Heart left ventricle (tissue), 16 donors: ENCODE data around the gene NPFFR1. TPM values are rescaled to one million over a fixed set of nuclear protein-coding genes. Genes with fewer than 3 reads are reported as not detected.
"Not testable (repeated sequence)": the region's sequence is repeated elsewhere in the genome, so short reads cannot be mapped to it uniquely, and the experiment has no call there.

Experiments used
- ATAC-seq, 4 donors: fragments of 200-7000 bp; cut with Tn5 transposase; one replicate each; pipeline ENCODE4 v1.9.1; 2020 to 2022; ENCODE audit warnings: moderate library complexity in 4 of 4, mild to moderate bottlenecking in 3 of 4, moderate number of reproducible peaks in 1 of 4
- DNase-seq, 5 donors: peaks; one replicate each; pipeline ENCODE4 v3.0.0-alpha.2; 2020
- H3K27ac ChIP-seq, 12 donors: fragments of 200-600 bp; sonication (generic) in 4 of 12; one replicate each; pipeline versions ENCODE4 v1.5.0 to v1.8.0; 2016 to 2022; ENCODE audit warnings: mild to moderate bottlenecking in 2 of 12
- H3K27me3 ChIP-seq, 9 donors: fragments of 200-600 bp; sonication (generic) in 2 of 9; one replicate each; pipeline versions ENCODE4 v1.5.1 to v1.8.0; 2016 to 2022; ENCODE audit warnings: mild to moderate bottlenecking in 3 of 9
- H3K36me3 ChIP-seq, 9 donors: fragments of 200-600 bp; sonication (generic) in 2 of 9; one replicate each; pipeline versions ENCODE4 v1.5.0 to v1.8.0; 2018 to 2022; ENCODE audit warnings: mild to moderate bottlenecking in 2 of 9
- H3K4me1 ChIP-seq, 12 donors: fragments of 200-600 bp; sonication (generic) in 4 of 12; one replicate each; pipeline versions ENCODE4 v1.5.0 to v1.8.0; 2016 to 2022; ENCODE audit warnings: mild to moderate bottlenecking in 3 of 12
- H3K4me3 ChIP-seq, 12 donors: fragments of 200-600 bp; sonication (generic) in 4 of 12; one replicate each; pipeline versions ENCODE4 v1.5.0 to v1.8.0; 2017 to 2022; ENCODE audit warnings: mild to moderate bottlenecking in 9 of 12, moderate library complexity in 4 of 12
- H3K9me3 ChIP-seq, 12 donors: fragments of 200-600 bp; sonication (generic) in 4 of 12; one replicate each; pipeline versions ENCODE4 v1.5.0 to v1.8.0; 2016 to 2022; ENCODE audit warnings: mild to moderate bottlenecking in 1 of 12
- POLR2A ChIP-seq, 2 donors: fragments of 450-650 bp; IDR thresholded peaks; one replicate each; pipeline ENCODE4 v1.6.1; 2017; ENCODE audit warnings: antibody characterized with exemption in 2 of 2, mild to moderate bottlenecking in 2 of 2, moderate library complexity in 2 of 2
- WGBS, 4 donors: extraction: QIAGEN DNeasy Blood & Tissue Kit in 2 of 4; methylation state at CpG; one replicate each; pipeline versions ENCODE4 v1.1.5 to v1.1.7; 2013 to 2018; 5-methylcytosine and 5-hydroxymethylcytosine counted together
- intact Hi-C, 10 donors: fragments of 100-400 bp; cut with DNase I; formaldehyde crosslinking; loops; one replicate each; pipeline versions ENCODE4 v1.11.1 to v1.14.2; 2022
- polyA plus RNA-seq, 2 donors: library from polyadenylated mRNA; stranded (reverse); fragments of 200-250 nt; gene quantifications; one replicate each; pipeline ENCODE4 v1.2.3, GENCODE V29; 2013
- total RNA-seq, 9 donors: library from RNA; depleted of rRNA in 2 of 9; stranded (reverse); fragments of >200 nt in 2 of 9; fragmentation: NEBNext Ultra II Directional in 3 of 9; extraction: Animal tissue kit (Norgen Biotek cat#: 25700) in 3 of 9; gene quantifications; one replicate each; pipeline versions ENCODE4 v1.1.0 to v1.2.4, GENCODE V29; 2016 to 2023
- TF ChIP-seq, protein P1 (sequence below), 12 donors: fragments of 200-600 bp; sonication (generic) in 4 of 12; IDR thresholded peaks; one replicate each; pipeline versions ENCODE4 v1.5.0 to v1.8.0; 2018 to 2022; ENCODE audit warnings: antibody characterized with exemption in 12 of 12, mild to moderate bottlenecking in 5 of 12
- donor health status: ischemic (EF 13 %, LVEDD 7.1; RV severe dilation, severe dysfunction).
- donor health status: healthy with polysubstance abuse.
- donor health status: DM: no; HTN: yes; CAD: no.
- donor health status: DM: no; HTN: no; CAD: no.
- donor health status: ischemic (EF 25% LVEDD 6.9; RV normal size, moderate dysfunction).
- donor health status: ischemic (EF 25% LVEDD 5.7; RV mildly dilated, moderate dysfunction).
- donor health status: healthy.
- donor health status: DM: yes; HTN: yes; CAD: no.
- donor health status: ischemic (EF 35%, LVEDD 5.7; RV mildly dilated, moderate dysfunction).
- donor health status: nonischemic (EF 11% LVEDD 7.7; RV severe dilation, severe dysfunction).
- donor health status: DM: yes; HTN: yes; CAD: no.
- donor health status: PGD.
- donor health status: ischemic (EF 29% LVEDD 5.4; RV normal size, mild dysfunction).
- donor health status: nonischemic (EF 23%, LVEDD 6.1; RV moderate dilation, normal function).

NPFFR1 gene
- total and polyA plus RNA-seq, 11 donors = 0.52 TPM; not detected in 10

DNA sequence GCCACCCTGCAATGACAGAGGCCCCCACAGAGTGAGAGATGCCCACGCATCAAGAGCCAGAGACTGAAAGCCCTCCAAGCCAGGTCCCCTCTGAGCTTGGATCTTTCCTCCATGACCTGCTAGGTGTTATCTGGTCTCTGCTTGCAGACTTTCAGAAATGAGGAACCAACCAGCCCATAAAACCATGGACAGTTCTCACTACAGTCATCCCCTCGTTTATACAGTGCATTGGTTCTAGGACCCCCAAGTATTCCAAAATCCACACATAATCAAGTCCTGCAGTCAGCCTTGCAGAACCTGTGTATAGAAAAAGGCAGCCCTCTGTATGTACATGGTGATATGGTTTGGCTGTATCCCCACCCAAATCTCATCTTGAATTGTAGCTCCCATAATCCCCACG lies 23.1 kb downstream of the NPFFR1 start:
- H3K27ac ChIP-seq = no peak overlapping the region
- H3K9me3 ChIP-seq = peaks cover 0 to 11% (median 0%) of the 10 kb centered on the region in 12 donors
- 77 to 90% (median 86%) methylated on average over 3 of the region's 3 CpGs for WGBS, 4 donors
- H3K36me3 ChIP-seq = no peaks in the 10 kb centered on the region
- peaks cover 1 to 43% (median 8%) of the 10 kb centered on the region in 9 donors for H3K27me3 ChIP-seq
- peaks cover 0 to 5% (median under 1%) of the 10 kb centered on the region in 12 donors for H3K4me1 ChIP-seq
- TF ChIP-seq, protein P1, sequence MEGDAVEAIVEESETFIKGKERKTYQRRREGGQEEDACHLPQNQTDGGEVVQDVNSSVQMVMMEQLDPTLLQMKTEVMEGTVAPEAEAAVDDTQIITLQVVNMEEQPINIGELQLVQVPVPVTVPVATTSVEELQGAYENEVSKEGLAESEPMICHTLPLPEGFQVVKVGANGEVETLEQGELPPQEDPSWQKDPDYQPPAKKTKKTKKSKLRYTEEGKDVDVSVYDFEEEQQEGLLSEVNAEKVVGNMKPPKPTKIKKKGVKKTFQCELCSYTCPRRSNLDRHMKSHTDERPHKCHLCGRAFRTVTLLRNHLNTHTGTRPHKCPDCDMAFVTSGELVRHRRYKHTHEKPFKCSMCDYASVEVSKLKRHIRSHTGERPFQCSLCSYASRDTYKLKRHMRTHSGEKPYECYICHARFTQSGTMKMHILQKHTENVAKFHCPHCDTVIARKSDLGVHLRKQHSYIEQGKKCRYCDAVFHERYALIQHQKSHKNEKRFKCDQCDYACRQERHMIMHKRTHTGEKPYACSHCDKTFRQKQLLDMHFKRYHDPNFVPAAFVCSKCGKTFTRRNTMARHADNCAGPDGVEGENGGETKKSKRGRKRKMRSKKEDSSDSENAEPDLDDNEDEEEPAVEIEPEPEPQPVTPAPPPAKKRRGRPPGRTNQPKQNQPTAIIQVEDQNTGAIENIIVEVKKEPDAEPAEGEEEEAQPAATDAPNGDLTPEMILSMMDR (IDR thresholded peaks at IDR 0.05) = no peak
- TF ChIP-seq POLR2A (IDR thresholded peaks at IDR 0.05) = no peak
- intact Hi-C loops = no loop called here
- H3K4me3 ChIP-seq = no peak overlapping the region
- ATAC-seq (no peak), DNase-seq (no peak)

DNA sequence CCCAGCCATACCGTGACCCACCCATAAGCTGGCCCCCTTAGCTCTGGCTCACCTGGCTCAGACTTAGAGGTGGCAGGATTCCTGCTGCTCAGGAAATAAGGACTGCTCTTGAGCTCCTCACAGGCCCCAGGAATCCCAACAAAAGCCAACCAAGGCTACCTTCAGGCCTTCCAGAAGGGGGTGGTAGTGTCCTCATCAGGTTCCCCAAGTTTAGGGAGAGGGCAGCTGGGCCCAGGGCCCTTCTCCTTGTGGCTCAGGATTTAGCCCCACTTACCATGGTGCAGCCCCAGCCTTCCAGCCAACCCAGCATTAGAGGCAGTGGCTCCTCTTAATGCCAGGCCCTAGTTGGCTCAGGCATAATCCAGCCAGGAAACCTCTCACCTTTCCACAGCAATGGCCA lies 23.5 kb downstream of the NPFFR1 start:
- no peak for DNase-seq
- intact Hi-C loops = no loop called here
- H3K36me3 ChIP-seq = no peaks in the 10 kb centered on the region
- H3K27ac ChIP-seq = no peak overlapping the region
- H3K4me1 ChIP-seq = peaks cover 0 to 10% (median 4%) of the 10 kb centered on the region in 12 donors
- H3K27me3 ChIP-seq = peaks cover 6 to 47% (median 12%) of the 10 kb centered on the region in 9 donors
- TF ChIP-seq, protein P1 (IDR thresholded peaks at IDR 0.05) = no peak
- no peak for TF ChIP-seq POLR2A (IDR thresholded peaks at IDR 0.05)
- no peak for ATAC-seq
- H3K4me3 ChIP-seq = no peak overlapping the region
- WGBS, 4 donors = 69 to 90% (median 79%) methylated on average over 1 of the region's 1 CpG
- peaks cover 0 to 11% (median 0%) of the 10 kb centered on the region in 12 donors for H3K9me3 ChIP-seq

DNA sequence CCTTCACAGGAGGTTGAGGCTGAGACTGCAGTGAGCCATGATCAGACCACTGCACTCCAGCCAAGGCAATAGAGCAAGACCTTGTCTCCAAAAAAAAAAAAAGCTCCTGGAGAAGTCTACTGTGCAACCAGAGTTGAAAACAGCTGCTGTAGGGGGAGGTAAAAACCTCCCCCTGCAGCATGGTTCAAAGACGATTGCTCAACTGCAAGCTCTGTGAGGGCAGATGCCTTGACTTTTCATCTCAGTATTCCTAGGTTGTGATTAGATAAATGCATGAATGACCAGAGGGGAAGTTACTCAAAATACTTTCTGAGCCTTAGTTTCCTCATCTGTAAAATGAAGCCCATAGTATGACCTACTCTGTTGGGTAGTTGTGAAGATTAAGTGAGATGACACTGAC lies 25.6 kb downstream of the NPFFR1 start:
- peaks cover 0 to 11% (median 0%) of the 10 kb centered on the region in 12 donors for H3K9me3 ChIP-seq
- intact Hi-C loops = no loop called here
- H3K27ac ChIP-seq = no peak overlapping the region
- peaks cover 0 to 13% (median 6%) of the 10 kb centered on the region in 12 donors for H3K4me1 ChIP-seq
- H3K4me3 ChIP-seq = no peak overlapping the region
- no peaks in the 10 kb centered on the region for H3K36me3 ChIP-seq
- no peak for TF ChIP-seq POLR2A (IDR thresholded peaks at IDR 0.05)
- TF ChIP-seq, protein P1 (IDR thresholded peaks at IDR 0.05) = no peak
- ATAC-seq = no peak
- peaks cover 13 to 57% (median 23%) of the 10 kb centered on the region in 9 donors for H3K27me3 ChIP-seq
- 71 to 86% (median 78%) methylated on average over 1 of the region's 1 CpG for WGBS, 4 donors
- no peak for DNase-seq

DNA sequence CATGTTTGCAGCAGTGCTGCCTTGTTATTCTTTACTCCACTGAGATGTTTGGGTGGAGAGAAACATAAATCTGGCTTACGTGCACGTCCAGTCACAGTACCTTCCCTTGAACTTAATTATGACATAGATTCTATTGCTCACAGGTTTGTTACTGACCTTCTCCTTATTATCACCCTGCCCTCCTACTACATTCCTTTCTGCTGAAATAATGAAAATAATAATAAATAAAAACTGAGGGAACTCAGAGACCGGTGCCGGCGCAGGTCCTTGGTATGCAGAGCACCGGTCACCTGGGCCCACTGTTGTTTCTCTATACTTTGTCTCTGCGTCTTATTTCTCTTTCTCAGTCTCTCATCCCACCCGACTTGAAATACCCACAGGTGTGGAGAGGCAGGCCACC lies 26.0 kb downstream of the NPFFR1 start:
- DNase-seq, H3K4me3 ChIP-seq, ATAC-seq, H3K36me3 ChIP-seq, intact Hi-C loops, H3K27ac ChIP-seq: not testable (repeated sequence)
- H3K27me3 ChIP-seq = peaks cover 13 to 53% (median 23%) of the 10 kb centered on the region in 9 donors
- H3K4me1 ChIP-seq = peaks cover 0 to 13% (median 6%) of the 10 kb centered on the region in 12 donors
- H3K9me3 ChIP-seq = peaks cover 0 to 11% (median 0%) of the 10 kb centered on the region in 12 donors
- 73 to 80% (median 79%) methylated on average over 8 of the region's 8 CpGs for WGBS, 4 donors

DNA sequence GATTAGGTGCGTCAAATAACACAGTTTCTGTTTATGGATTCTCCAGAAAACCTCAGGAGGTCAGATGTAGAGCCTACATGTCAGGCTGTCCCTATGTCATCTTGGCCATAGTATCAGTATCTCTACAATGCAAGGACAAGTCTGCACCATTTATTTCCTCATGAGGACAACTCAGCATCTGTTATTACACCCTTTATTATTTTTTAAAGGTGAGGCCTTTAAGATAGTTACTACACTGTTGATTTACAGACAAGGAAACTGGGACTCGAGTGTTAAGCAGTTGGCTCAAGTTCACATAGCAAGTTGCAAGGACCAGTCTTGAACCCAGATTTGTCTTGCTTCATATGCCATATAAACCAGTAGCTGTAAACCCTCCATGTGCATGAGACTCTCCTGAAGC lies 27.3 kb downstream of the NPFFR1 start:
- Histone ChIP-seq H3K4me3 (no peak overlapping the region), H3K27ac (no peak overlapping the region), H3K27me3 (peaks cover 13 to 48% (median 23%) of the 10 kb centered on the region in 9 donors), H3K9me3 (peaks cover 0 to 9% (median 0%) of the 10 kb centered on the region in 12 donors), H3K36me3 (no peaks in the 10 kb centered on the region), H3K4me1 (peaks cover 0 to 13% (median 6%) of the 10 kb centered on the region in 12 donors)
- no peak for DNase-seq
- ATAC-seq = no peak
- WGBS, 4 donors = 83 to 95% (median 91%) methylated on average over 2 of the region's 2 CpGs
- intact Hi-C loops = no loop called here
- TF ChIP-seq POLR2A (IDR thresholded peaks at IDR 0.05) = no peak
- TF ChIP-seq, protein P1 (IDR thresholded peaks at IDR 0.05) = no peak
